WTC11 (cell line): Measurements from ENCODE around the gene HADHB.

ENCODE experiments used
- AFF4 ChIP-seq: sonication (generic); formaldehyde crosslinking; IDR thresholded peaks from 2 replicates; pipeline ENCODE4 v1.8.1; 2023; ENCODE audit warnings: mild to moderate bottlenecking, missing genetic modification reagents, borderline replicate concordance
- ATF3 ChIP-seq: sonication (generic); formaldehyde crosslinking; conservative IDR thresholded peaks from 2 replicates; pipeline ENCODE4 v1.8.1; 2022; ENCODE audit warnings: mild to moderate bottlenecking, missing genetic modification reagents
- CTCF ChIP-seq: fragments of 200-600 bp; IDR thresholded peaks from 2 replicates; pipeline ENCODE4 v1.8.0; 2022; ENCODE audit warnings: antibody characterized with exemption
- ETV6 ChIP-seq: sonication (generic); formaldehyde crosslinking; IDR thresholded peaks from 2 replicates; pipeline ENCODE4 v1.8.1; 2022; ENCODE audit warnings: mild to moderate bottlenecking, missing genetic modification reagents
- HMGXB4 ChIP-seq: sonication (generic); formaldehyde crosslinking; IDR thresholded peaks from 2 replicates; pipeline ENCODE4 v1.8.1; 2023; ENCODE audit warnings: mild to moderate bottlenecking, moderate library complexity, missing genetic modification reagents
- JUN ChIP-seq: sonication (generic); formaldehyde crosslinking; IDR thresholded peaks from 2 replicates; pipeline ENCODE4 v1.8.0; 2023; ENCODE audit warnings: mild to moderate bottlenecking, missing genetic modification reagents
- ZNF317 ChIP-seq: sonication (generic); formaldehyde crosslinking; IDR thresholded peaks from 2 replicates; pipeline ENCODE4 v1.8.1; 2023; ENCODE audit warnings: low read depth, mild to moderate bottlenecking, moderate library complexity, missing genetic modification reagents, borderline replicate concordance

- TF ChIP-seq CTCF = no peak
- no peak for TF ChIP-seq JUN (CRISPR knock-in tag)
- TF ChIP-seq ATF3 (CRISPR knock-in tag) = no peak
- no peak for TF ChIP-seq AFF4 (CRISPR knock-in tag)
- no peak for TF ChIP-seq ZNF317 (CRISPR knock-in tag)
- TF ChIP-seq ETV6 = no peak
- no peak for TF ChIP-seq HMGXB4
Observed at GRCh38 chr2:26299471-26300101, 54.8 kb downstream of the HADHB start.
